H1 (cell line): ENCODE data around the gene GFOD1. TPM values are rescaled to one million over a fixed set of nuclear protein-coding genes. Genes with fewer than 3 reads are reported as not detected.
A peak's percentile ranks its signal among the peaks of the same experiment; 100 is the strongest.

Experiments used
- CTCF ChIA-PET: fragments of 300-600 bp; sonication (Branson Sonifier 250); formaldehyde crosslinking; loops from one replicate; lab custom pipeline; 2021; ENCODE audit not compliant: partially characterized antibody; lab: Charles Lee
- POLR2A ChIA-PET: fragments of 300-600 bp; sonication (Branson Sonifier 250); formaldehyde crosslinking; loops from one replicate; lab custom pipeline; 2021; ENCODE audit warnings: inconsistent platforms; ENCODE audit not compliant: partially characterized antibody; lab: Charles Lee
- DNase-seq, 2 experiments: peaks; one replicate each; pipeline versions ENCODE4 v3.0.0 to v3.0.0-alpha.2; 2010 to 2022; ENCODE audit warnings: low spot score in 2 of 2, low read depth in 1 of 2, mixed read lengths in 1 of 2
- FAIRE-seq: peaks from 2 replicates; lab custom pipeline; 2011; peaks lifted over from hg19 to GRCh38; lab: Jason Lieb, UNC
- H2AFZ ChIP-seq: 2 replicates; pipeline ENCODE4 v1.8.1; 2012; ENCODE audit warnings: low read length, inconsistent platforms
- H2AK5ac ChIP-seq: 2 replicates; pipeline ENCODE4 v1.6.1; 2013; ENCODE audit warnings: low read depth, low read length
- H2BK120ac ChIP-seq: replicated peaks from 2 replicates; pipeline ENCODE3; 2013; ENCODE audit warnings: low read depth, low read length, inconsistent platforms
- H2BK12ac ChIP-seq: 2 replicates; pipeline ENCODE4 v1.6.1; 2013; ENCODE audit warnings: low read depth, low read length
- H2BK15ac ChIP-seq: 2 replicates; pipeline ENCODE4 v1.6.1; 2013; ENCODE audit warnings: low read length
- H2BK20ac ChIP-seq: 2 replicates; pipeline ENCODE4 v1.6.1; 2013; ENCODE audit warnings: low read length
- H2BK5ac ChIP-seq: 2 replicates; pipeline ENCODE4 v1.6.1; 2013; ENCODE audit warnings: low read depth, low read length
- H3K14ac ChIP-seq: 2 replicates; pipeline ENCODE4 v1.6.1; 2013; ENCODE audit warnings: inconsistent platforms; ENCODE audit not compliant: insufficient read length
- H3K18ac ChIP-seq: 2 replicates; pipeline ENCODE4 v1.6.1; 2013; ENCODE audit warnings: low read length; ENCODE audit errors: extremely low read depth
- H3K23ac ChIP-seq: 2 replicates; pipeline ENCODE4 v1.6.1; 2013; ENCODE audit warnings: inconsistent platforms; ENCODE audit not compliant: insufficient read length
- H3K23me2 ChIP-seq: 2 replicates; pipeline ENCODE4 v1.6.1; 2013; ENCODE audit warnings: low read depth, low read length
- H3K27ac ChIP-seq: 2 replicates; pipeline ENCODE4 v1.6.1; 2011; ENCODE audit warnings: low read depth, low read length, inconsistent platforms
- H3K27me3 ChIP-seq, 4 experiments: replicated peaks in 1 of 4; 1 replicate in 1 of 4; 2 replicates in 3 of 4; pipeline versions ENCODE4 v1.6.1 to v1.8.1; 2011 to 2013; ENCODE audit warnings: low read length in 3 of 4, mild to moderate bottlenecking in 3 of 4, inconsistent platforms in 2 of 4, mixed read lengths in 2 of 4, moderate library complexity in 1 of 4; ENCODE audit not compliant: control insufficient read depth in 3 of 4, insufficient read depth in 3 of 4; ENCODE audit errors: extremely low read depth in 1 of 4
- H3K36me3 ChIP-seq, 4 experiments: 2 replicates each; pipeline versions ENCODE4 v1.6.1 to v1.8.1; 2011 to 2013; ENCODE audit warnings: mild to moderate bottlenecking in 4 of 4, low read length in 3 of 4, moderate library complexity in 2 of 4, control low read depth in 1 of 4, inconsistent platforms in 1 of 4; ENCODE audit not compliant: insufficient read depth in 4 of 4, control insufficient read depth in 2 of 4
- H3K4ac ChIP-seq: replicated peaks from 2 replicates; pipeline ENCODE3; 2013; ENCODE audit warnings: low read length, low read depth, mixed read lengths, inconsistent platforms; ENCODE audit not compliant: insufficient read length
- H3K4me1 ChIP-seq, 4 experiments: replicated peaks in 1 of 4; 1 replicate in 1 of 4; 2 replicates in 3 of 4; pipeline versions ENCODE4 v1.6.1 to v1.8.1; 2011 to 2013; ENCODE audit warnings: low read length in 3 of 4, inconsistent platforms in 2 of 4, mixed read lengths in 1 of 4; ENCODE audit not compliant: insufficient read depth in 4 of 4, control insufficient read depth in 3 of 4
- H3K4me2 ChIP-seq, 2 experiments: 2 replicates each; pipeline versions ENCODE4 v1.6.1 to v1.8.1; 2011 to 2013; ENCODE audit warnings: low read depth in 2 of 2, low read length in 2 of 2, control low read depth in 1 of 2, inconsistent platforms in 1 of 2, mild to moderate bottlenecking in 1 of 2; ENCODE audit not compliant: insufficient read depth in 1 of 2
- H3K4me3 ChIP-seq, 4 experiments: fragments of 200-600, 300-600 bp in 1 of 4; sonication (generic), shearing (Covaris generic), sonication (Bioruptor Twin) in 1 of 4; 2 replicates each; pipeline versions ENCODE4 v1.5.1 to v1.8.1; 2011 to 2016; ENCODE audit warnings: low read length in 4 of 4, low read depth in 3 of 4, control low read depth in 2 of 4, inconsistent platforms in 2 of 4, mild to moderate bottlenecking in 2 of 4, mixed read lengths in 1 of 4, moderate library complexity in 1 of 4; ENCODE audit not compliant: insufficient read depth in 2 of 4; ENCODE audit errors: extremely low read depth in 1 of 4
- H3K56ac ChIP-seq: replicated peaks from 2 replicates; pipeline ENCODE3; 2013; ENCODE audit warnings: low read depth, mild to moderate bottlenecking, mixed read lengths, low read length, inconsistent platforms; ENCODE audit not compliant: insufficient read length
- H3K79me1 ChIP-seq: 2 replicates; pipeline ENCODE4 v1.6.1; 2013; ENCODE audit warnings: low read depth, low read length, control low read depth
- H3K79me2 ChIP-seq, 2 experiments: 2 replicates each; pipeline versions ENCODE4 v1.6.1 to v1.8.1; 2012 to 2013; ENCODE audit warnings: low read length in 2 of 2, mild to moderate bottlenecking in 2 of 2, inconsistent platforms in 1 of 2; ENCODE audit not compliant: insufficient read depth in 2 of 2, control insufficient read depth in 1 of 2
- H3K9ac ChIP-seq, 4 experiments: replicated peaks in 1 of 4; 1 replicate in 1 of 4; 2 replicates in 3 of 4; pipeline versions ENCODE4 v1.6.1 to v1.8.1; 2011 to 2013; ENCODE audit warnings: low read depth in 3 of 4, low read length in 3 of 4, control low read depth in 2 of 4, mild to moderate bottlenecking in 2 of 4, moderate library complexity in 2 of 4, inconsistent platforms in 1 of 4; ENCODE audit errors: extremely low read depth in 1 of 4
- H3K9me3 ChIP-seq, 2 experiments: 2 replicates each; pipeline versions ENCODE4 v1.6.1 to v1.8.1; 2012 to 2013; ENCODE audit warnings: mild to moderate bottlenecking in 2 of 2, moderate library complexity in 2 of 2, control low read depth in 1 of 2, inconsistent platforms in 1 of 2, low read depth in 1 of 2, low read length in 1 of 2, mixed read lengths in 1 of 2; ENCODE audit not compliant: insufficient read depth in 2 of 2
- H4K20me1 ChIP-seq, 2 experiments: replicated peaks in 1 of 2; 2 replicates each; pipeline versions ENCODE3 to v1.8.1; 2011 to 2013; ENCODE audit warnings: inconsistent platforms in 2 of 2, low read length in 2 of 2, mild to moderate bottlenecking in 1 of 2; ENCODE audit not compliant: insufficient read depth in 2 of 2, control insufficient read depth in 1 of 2
- H4K5ac ChIP-seq: 2 replicates; pipeline ENCODE4 v1.6.1; 2013; ENCODE audit warnings: low read length, low read depth, mixed read lengths, inconsistent platforms; ENCODE audit not compliant: insufficient read length
- H4K8ac ChIP-seq: 2 replicates; pipeline ENCODE4 v1.8.0; 2013; ENCODE audit warnings: mild to moderate bottlenecking, moderate library complexity, low read length, inconsistent platforms; ENCODE audit not compliant: insufficient read depth; ENCODE audit errors: extremely low read depth
- H4K91ac ChIP-seq: replicated peaks from 2 replicates; pipeline ENCODE3; 2013; ENCODE audit warnings: low read length, mixed read lengths, inconsistent platforms; ENCODE audit not compliant: insufficient read length
- ATF3 ChIP-seq: IDR thresholded peaks from 2 replicates; pipeline ENCODE4 v1.6.1; 2011; ENCODE audit warnings: low read depth, mild to moderate bottlenecking, low read length; ENCODE audit not compliant: insufficient read depth
- CTCF ChIP-seq, 3 experiments: IDR thresholded peaks; 1 replicate in 2 of 3; 2 replicates in 1 of 3; pipeline versions ENCODE4 v1.5.1 to v1.6.1; 2011; ENCODE audit warnings: low read length in 3 of 3, mild to moderate bottlenecking in 3 of 3, inconsistent platforms in 2 of 3, low read depth in 1 of 3, moderate library complexity in 1 of 3; ENCODE audit not compliant: insufficient read depth in 1 of 3; ENCODE audit errors: control extremely low read depth in 1 of 3
- RBBP5 ChIP-seq: IDR thresholded peaks from 2 replicates; pipeline ENCODE4 v1.7.1; 2012; ENCODE audit warnings: low read depth, mild to moderate bottlenecking, inconsistent platforms, low read length, moderate library complexity, borderline replicate concordance
- WGBS, 2 experiments: shearing (Covaris generic) in 1 of 2; methylation state at CpG; one replicate each; pipeline versions ENCODE4 v1.1.6 to v1.1.7; 2013 to 2015; ENCODE audit warnings: low lambda C conversion rate in 2 of 2, mixed read lengths in 2 of 2, inconsistent platforms in 1 of 2, low coverage in 1 of 2, missing lambda C conversion rate in 1 of 2; ENCODE audit not compliant: insufficient replicate concordance in 2 of 2, insufficient coverage in 1 of 2, insufficient read length in 1 of 2; ENCODE audit errors: extremely low coverage in 1 of 2, missing lambda C conversion rate in 1 of 2; 5-methylcytosine and 5-hydroxymethylcytosine counted together
- polyA plus RNA-seq, 7 experiments: library from polyadenylated mRNA; depleted of rRNA in 3 of 7; stranded (reverse) in 5 of 7; unstranded in 2 of 7; fragments of >200 nt in 5 of 7; fragments of 200-250 nt in 2 of 7; gene quantifications; 1 replicate in 5 of 7; 2 replicates in 1 of 7; 4 replicates in 1 of 7; pipeline versions ENCODE4 v1.2.1 to v1.2.3, GENCODE V29; 2011 to 2013; ENCODE audit warnings: missing spikeins in 2 of 7, mixed read lengths in 2 of 7
- total RNA-seq: library from RNA; stranded (reverse); fragmentation: NEBNext Ultra II Directional; extraction: Animal tissue kit (Norgen Biotek cat#: 25700); gene quantifications from 2 replicates; pipeline ENCODE4 v1.2.1, GENCODE V29; 2021

GFOD1 gene
- total and polyA plus RNA-seq, 2 of the 8 experiments (the other 6 are each of a cell fraction or from before 2014, with no cell fraction given): 2.5 to 8.8 TPM

GRCh38 chr6:13397359-13398068 lies 89.9 kb downstream of the GFOD1 start:
- H2AFZ ChIP-seq: no peak overlapping the region
- no peak overlapping the region for H2BK5ac ChIP-seq
- no peaks in the 10 kb centered on the region for H4K20me1 ChIP-seq
- H4K91ac ChIP-seq: no peak overlapping the region
- no peak overlapping the region for H3K56ac ChIP-seq
- no peak overlapping the region for H3K4me3 ChIP-seq
- no peak overlapping the region for H3K23ac ChIP-seq
- H4K8ac ChIP-seq: no peak overlapping the region
- H3K9me3 ChIP-seq: no peaks in the 10 kb centered on the region
- WGBS, 2 experiments: 84% methylated on average over 9 of the region's 9 CpGs; no CpG with 5 or more reads in 1 of the 2 experiments
- H2BK120ac ChIP-seq: no peak overlapping the region
- CTCF ChIA-PET: interaction anchor here (0.6 to 3.4 kb wide), 17 partner anchors 9 to 269 kb away, joined by 3 to 21 read pairs (median 4); no protein-coding TSS in a partner anchor
- TF ChIP-seq CTCF (IDR thresholded peaks at IDR 0.05; ENCODE audit: control extremely low read depth in 1 of 3, insufficient read depth in 1 of 3, low read depth in 1 of 3, low read length in 3 of 3): peak in 1 of 3 experiments; percentile 3; a peak in 1 of 4 replicates
- no peak for TF ChIP-seq RBBP5
- no peak for TF ChIP-seq ATF3
- TF ChIP-seq, all 59 proteins: peak for 1
- FAIRE-seq (no peak), DNase-seq (no peak)
- no peak overlapping the region for H3K4me2 ChIP-seq
- no peak overlapping the region for H4K5ac ChIP-seq
- H2BK20ac ChIP-seq: no peak overlapping the region
- H3K27me3 ChIP-seq: no peaks in the 10 kb centered on the region
- H3K23me2 ChIP-seq: no peaks in the 10 kb centered on the region
- no peak overlapping the region for H3K9ac ChIP-seq
- POLR2A ChIA-PET: interaction anchor here (1.5 kb wide), 1 partner anchor 24 kb away, joined by 5 read pairs; no protein-coding TSS in a partner anchor
- no peak overlapping the region for H3K27ac ChIP-seq
- no peaks in the 10 kb centered on the region; the same call in 1 of the 2 replicates for H3K79me1 ChIP-seq
- H3K14ac ChIP-seq: no peak overlapping the region
- H2BK15ac ChIP-seq: no peak overlapping the region
- H3K4ac ChIP-seq: no peak overlapping the region
- no peaks in the 10 kb centered on the region for H3K79me2 ChIP-seq
- peaks cover 0 to 3% (median 2%) of the 10 kb centered on the region in 4 experiments; a peak in 3 of 7 replicates for H3K4me1 ChIP-seq
- H2BK12ac ChIP-seq: no peak overlapping the region
- no peak overlapping the region for H2AK5ac ChIP-seq
- no peaks in the 10 kb centered on the region for H3K36me3 ChIP-seq
- no peak overlapping the region for H3K18ac ChIP-seq
